HepG2 (cell line): ENCODE measurements around the gene AK2. TPM values are rescaled to one million over a fixed set of nuclear protein-coding genes. Genes with fewer than 3 reads are reported as not detected.

Experiments used
- BHLHE40 ChIP-seq: IDR thresholded peaks from 2 replicates; pipeline ENCODE4 v1.6.1; 2011; ENCODE audit warnings: low read length, improper control_type of control experiment
- FOXA3 ChIP-seq: IDR thresholded peaks from 2 replicates; pipeline ENCODE4 v1.6.1; 2016; ENCODE audit warnings: missing genetic modification reagents, missing compliant biosample characterization
- PBX3 ChIP-seq: sonication (generic); formaldehyde crosslinking; IDR thresholded peaks from 2 replicates; pipeline ENCODE4 v1.8.1; 2023; ENCODE audit warnings: missing genetic modification reagents, inconsistent platforms, borderline replicate concordance
- ZBTB49 ChIP-seq: sonication (generic); formaldehyde crosslinking; IDR thresholded peaks from 2 replicates; pipeline ENCODE4 v1.4.0; 2020; ENCODE audit warnings: missing genetic modification reagents, borderline replicate concordance
- ZNF10 ChIP-seq: sonication (generic); formaldehyde crosslinking; IDR thresholded peaks from 2 replicates; pipeline ENCODE4 v1.4.0; 2020; ENCODE audit warnings: mild to moderate bottlenecking, low read depth, missing genetic modification reagents, borderline replicate concordance
- polyA plus RNA-seq, 8 experiments: library from polyadenylated mRNA; depleted of rRNA in 3 of 8; stranded (reverse) in 7 of 8; unstranded in 1 of 8; fragments of >200 nt; fragmentation: Illumina TruSeq in 4 of 8; extraction: Trizol in 4 of 8; gene quantifications; 2 replicates each; pipeline versions ENCODE4 v1.2.1 to v1.2.3, GENCODE V29; 2011 to 2016; ENCODE audit warnings: low read depth in 4 of 8, missing spikeins in 1 of 8, mixed read lengths in 1 of 8; ENCODE audit not compliant: insufficient read depth in 1 of 8
- total RNA-seq, 5 experiments: library from RNA; depleted of rRNA; stranded (reverse); fragments of >200 nt; fragmentation: Illumina TruSeq; extraction: Trizol; gene quantifications; 2 replicates each; pipeline ENCODE4 v1.2.3, GENCODE V29; 2016; ENCODE audit warnings: low read depth in 1 of 5
- TF ChIP-seq, protein P1 (sequence below), 2 experiments: fragments of 450-650 bp in 1 of 2; sonication (generic) in 1 of 2; formaldehyde crosslinking in 1 of 2; IDR thresholded peaks; 2 replicates each; pipeline versions ENCODE4 v1.6.1 to v1.8.0; 2016 to 2022; ENCODE audit warnings: antibody characterized with exemption in 1 of 2, mild to moderate bottlenecking in 1 of 2, missing genetic modification reagents in 1 of 2
- TF ChIP-seq, protein P2 (sequence below): IDR thresholded peaks from 2 replicates; pipeline ENCODE4 v1.6.1; 2016; ENCODE audit warnings: low read depth, control low read depth

AK2 gene
- total and polyA plus RNA-seq, 2 of the 13 experiments (the other 11 are each of a cell fraction or from before 2014, with no cell fraction given), result 170 to 188 TPM

- TF ChIP-seq, protein P1, sequence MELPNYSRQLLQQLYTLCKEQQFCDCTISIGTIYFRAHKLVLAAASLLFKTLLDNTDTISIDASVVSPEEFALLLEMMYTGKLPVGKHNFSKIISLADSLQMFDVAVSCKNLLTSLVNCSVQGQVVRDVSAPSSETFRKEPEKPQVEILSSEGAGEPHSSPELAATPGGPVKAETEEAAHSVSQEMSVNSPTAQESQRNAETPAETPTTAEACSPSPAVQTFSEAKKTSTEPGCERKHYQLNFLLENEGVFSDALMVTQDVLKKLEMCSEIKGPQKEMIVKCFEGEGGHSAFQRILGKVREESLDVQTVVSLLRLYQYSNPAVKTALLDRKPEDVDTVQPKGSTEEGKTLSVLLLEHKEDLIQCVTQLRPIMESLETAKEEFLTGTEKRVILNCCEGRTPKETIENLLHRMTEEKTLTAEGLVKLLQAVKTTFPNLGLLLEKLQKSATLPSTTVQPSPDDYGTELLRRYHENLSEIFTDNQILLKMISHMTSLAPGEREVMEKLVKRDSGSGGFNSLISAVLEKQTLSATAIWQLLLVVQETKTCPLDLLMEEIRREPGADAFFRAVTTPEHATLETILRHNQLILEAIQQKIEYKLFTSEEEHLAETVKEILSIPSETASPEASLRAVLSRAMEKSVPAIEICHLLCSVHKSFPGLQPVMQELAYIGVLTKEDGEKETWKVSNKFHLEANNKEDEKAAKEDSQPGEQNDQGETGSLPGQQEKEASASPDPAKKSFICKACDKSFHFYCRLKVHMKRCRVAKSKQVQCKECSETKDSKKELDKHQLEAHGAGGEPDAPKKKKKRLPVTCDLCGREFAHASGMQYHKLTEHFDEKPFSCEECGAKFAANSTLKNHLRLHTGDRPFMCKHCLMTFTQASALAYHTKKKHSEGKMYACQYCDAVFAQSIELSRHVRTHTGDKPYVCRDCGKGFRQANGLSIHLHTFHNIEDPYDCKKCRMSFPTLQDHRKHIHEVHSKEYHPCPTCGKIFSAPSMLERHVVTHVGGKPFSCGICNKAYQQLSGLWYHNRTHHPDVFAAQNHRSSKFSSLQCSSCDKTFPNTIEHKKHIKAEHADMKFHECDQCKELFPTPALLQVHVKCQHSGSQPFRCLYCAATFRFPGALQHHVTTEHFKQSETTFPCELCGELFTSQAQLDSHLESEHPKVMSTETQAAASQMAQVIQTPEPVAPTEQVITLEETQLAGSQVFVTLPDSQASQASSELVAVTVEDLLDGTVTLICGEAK (IDR thresholded peaks at IDR 0.05), result no peak
- TF ChIP-seq, protein P1 (CRISPR knock-in tag; IDR thresholded peaks at IDR 0.05), result peak; percentile 66
- peak; percentile 27 for TF ChIP-seq FOXA3 (CRISPR knock-in tag)
- TF ChIP-seq ZBTB49 (CRISPR knock-in tag), result no peak; the same call in 1 of the 2 replicates
- peak; percentile 46; the same call in 1 of the 2 replicates for TF ChIP-seq BHLHE40
- TF ChIP-seq, protein P2, sequence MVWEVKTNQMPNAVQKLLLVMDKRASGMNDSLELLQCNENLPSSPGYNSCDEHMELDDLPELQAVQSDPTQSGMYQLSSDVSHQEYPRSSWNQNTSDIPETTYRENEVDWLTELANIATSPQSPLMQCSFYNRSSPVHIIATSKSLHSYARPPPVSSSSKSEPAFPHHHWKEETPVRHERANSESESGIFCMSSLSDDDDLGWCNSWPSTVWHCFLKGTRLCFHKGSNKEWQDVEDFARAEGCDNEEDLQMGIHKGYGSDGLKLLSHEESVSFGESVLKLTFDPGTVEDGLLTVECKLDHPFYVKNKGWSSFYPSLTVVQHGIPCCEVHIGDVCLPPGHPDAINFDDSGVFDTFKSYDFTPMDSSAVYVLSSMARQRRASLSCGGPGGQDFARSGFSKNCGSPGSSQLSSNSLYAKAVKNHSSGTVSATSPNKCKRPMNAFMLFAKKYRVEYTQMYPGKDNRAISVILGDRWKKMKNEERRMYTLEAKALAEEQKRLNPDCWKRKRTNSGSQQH (CRISPR knock-in tag), result peak; percentile 85; the same call in 1 of the 2 replicates
- no peak for TF ChIP-seq ZNF10 (CRISPR knock-in tag)
- peak; percentile 100 for TF ChIP-seq PBX3 (CRISPR knock-in tag)
These were observed at the start of gene AK2 (continued) for GRCh38 chr1:33036526-33037503.
